Endothelial cell (in vitro differentiated cells): ENCODE data around the gene SPOCK1. TPM values are rescaled to one million over a fixed set of nuclear protein-coding genes. Genes with fewer than 3 reads are reported as not detected.

ENCODE experiments used
- DNase-seq: peaks from one replicate; pipeline ENCODE4 v3.0.0; 2021; ENCODE audit warnings: low spot score
- H3K27ac Mint-ChIP-seq: one replicate; pipeline ENCODE4 v1.8.0; 2021; ENCODE audit warnings: mixed read lengths, inconsistent platforms; ENCODE audit not compliant: unreplicated experiment
- H3K27me3 Mint-ChIP-seq: one replicate; pipeline ENCODE4 v1.8.0; 2021; ENCODE audit warnings: mild to moderate bottlenecking, moderate library complexity, mixed read lengths, inconsistent platforms; ENCODE audit not compliant: unreplicated experiment
- H3K36me3 Mint-ChIP-seq: one replicate; pipeline ENCODE4 v1.8.0; 2021; ENCODE audit warnings: mild to moderate bottlenecking, low read depth, mixed read lengths, inconsistent platforms; ENCODE audit not compliant: unreplicated experiment
- H3K4me1 Mint-ChIP-seq: one replicate; pipeline ENCODE4 v1.8.0; 2021; ENCODE audit warnings: mild to moderate bottlenecking, mixed read lengths, inconsistent platforms; ENCODE audit not compliant: unreplicated experiment
- H3K4me3 Mint-ChIP-seq: one replicate; pipeline ENCODE4 v1.8.0; 2021; ENCODE audit warnings: mild to moderate bottlenecking, mixed read lengths, inconsistent platforms; ENCODE audit not compliant: unreplicated experiment
- H3K9me3 Mint-ChIP-seq: one replicate; pipeline ENCODE4 v1.8.0; 2021; ENCODE audit warnings: mixed read lengths, inconsistent platforms; ENCODE audit not compliant: unreplicated experiment
- CTCF ChIP-seq: fragments of 200-600 bp; sonication (generic); IDR thresholded peaks from one replicate; pipeline ENCODE4 v1.5.0; 2021; ENCODE audit warnings: antibody characterized with exemption; ENCODE audit not compliant: unreplicated experiment
- total RNA-seq: library from RNA; stranded (reverse); fragmentation: NEBNext Ultra II Directional; extraction: Animal tissue kit (Norgen Biotek cat#: 25700); gene quantifications from one replicate; pipeline ENCODE4 v1.2.1, GENCODE V29; 2021; ENCODE audit not compliant: unreplicated experiment

SPOCK1 gene
- total RNA-seq, 1 donor from 2014 or later, result 8.7 TPM

GRCh38 chr5:137281201-137281600 is 217.9 kb downstream of the SPOCK1 start:
- TF ChIP-seq CTCF, result no peak
- H3K27ac Mint-ChIP-seq, result no peak overlapping the region
- no peak overlapping the region for H3K4me3 Mint-ChIP-seq
- H3K4me1 Mint-ChIP-seq, result no peaks in the 10 kb centered on the region
- H3K9me3 Mint-ChIP-seq, result no peaks in the 10 kb centered on the region
- no peak for DNase-seq
- peaks cover 2% of the 10 kb centered on the region for H3K27me3 Mint-ChIP-seq
- H3K36me3 Mint-ChIP-seq, result no peaks in the 10 kb centered on the region

GRCh38 chr5:137280656-137281055 is 218.5 kb downstream of the SPOCK1 start:
- Mint-ChIP-seq H3K27me3 (peaks cover 2% of the 10 kb centered on the region), H3K4me1 (no peaks in the 10 kb centered on the region), H3K9me3 (no peaks in the 10 kb centered on the region), H3K27ac (no peak overlapping the region), H3K36me3 (no peaks in the 10 kb centered on the region), H3K4me3 (no peak overlapping the region)
- DNase-seq, result no peak
- no peak for TF ChIP-seq CTCF

- Mint-ChIP-seq H3K9me3 (no peaks in the 10 kb centered on the region), H3K36me3 (no peaks in the 10 kb centered on the region), H3K27ac (no peak overlapping the region), H3K4me3 (no peak overlapping the region), H3K4me1 (no peaks in the 10 kb centered on the region), H3K27me3 (peaks cover 2% of the 10 kb centered on the region)
- no peak for TF ChIP-seq CTCF
- DNase-seq, result no peak
Observed at GRCh38 chr5:137279521-137280231, 219.4 kb downstream of the SPOCK1 start.

GRCh38 chr5:137278476-137278875 is 220.7 kb downstream of the SPOCK1 start:
- TF ChIP-seq CTCF, result no peak
- Mint-ChIP-seq H3K36me3 (no peaks in the 10 kb centered on the region), H3K27ac (no peak overlapping the region), H3K4me3 (no peak overlapping the region), H3K27me3 (peaks cover 2% of the 10 kb centered on the region), H3K9me3 (no peaks in the 10 kb centered on the region), H3K4me1 (no peaks in the 10 kb centered on the region)
- no peak for DNase-seq

- Mint-ChIP-seq H3K27ac (no peak overlapping the region), H3K4me3 (no peak overlapping the region), H3K4me1 (no peaks in the 10 kb centered on the region), H3K9me3 (no peaks in the 10 kb centered on the region), H3K36me3 (no peaks in the 10 kb centered on the region), H3K27me3 (peaks cover 2% of the 10 kb centered on the region)
- no peak for TF ChIP-seq CTCF
- no peak for DNase-seq
Observed at GRCh38 chr5:137275083-137275482, 224.0 kb downstream of the SPOCK1 start.
